Thyroid gland (tissue), 4 donors: ENCODE data around the gene GTF3C2. TPM values are rescaled to one million over a fixed set of nuclear protein-coding genes. Genes with fewer than 3 reads are reported as not detected.
A peak's percentile ranks its signal among the peaks of the same experiment; 100 is the strongest.
"Not testable (repeated sequence)": the region's sequence is repeated elsewhere in the genome, so short reads cannot be mapped to it uniquely, and the experiment has no call there.

Experiments used
- DNase-seq, 2 donors: peaks; one replicate each; pipeline ENCODE4 v3.0.0-alpha.2; 2019
- H3K27ac ChIP-seq, 3 donors: fragments of 200-600 bp; sonication (generic); 1 replicate in 2 of 3; 2 replicates in 1 of 3; pipeline ENCODE4 v1.5.1; 2016 to 2019; ENCODE audit warnings: mild to moderate bottlenecking in 1 of 3, moderate library complexity in 1 of 3
- H3K27me3 ChIP-seq: fragments of 200-600 bp; sonication (generic); one replicate; pipeline ENCODE4 v1.5.1; 2019
- H3K36me3 ChIP-seq, 2 donors: fragments of 200-600 bp; sonication (generic); one replicate each; pipeline ENCODE4 v1.5.1; 2016 to 2019
- H3K4me1 ChIP-seq, 2 donors: fragments of 200-600 bp; sonication (generic); one replicate each; pipeline ENCODE4 v1.5.1; 2017 to 2019
- H3K4me3 ChIP-seq, 3 donors: fragments of 200-600 bp; sonication (generic); replicated peaks in 1 of 3; 1 replicate in 2 of 3; 2 replicates in 1 of 3; pipeline ENCODE4 v1.5.1; 2016; ENCODE audit warnings: mild to moderate bottlenecking in 1 of 3
- H3K9me3 ChIP-seq: fragments of 200-600 bp; sonication (generic); one replicate; pipeline ENCODE4 v1.5.1; 2017
- CTCF ChIP-seq, 6 experiments: fragments of 200-600 bp in 3 of 6; fragments of 450-650 bp in 3 of 6; sonication (generic) in 3 of 6; IDR thresholded peaks; one replicate each; pipeline ENCODE4 v1.5.1; 2016 to 2019; ENCODE audit warnings: antibody characterized with exemption in 6 of 6, mild to moderate bottlenecking in 2 of 6, inconsistent platforms in 1 of 6, moderate library complexity in 1 of 6
- POLR2A ChIP-seq, 2 donors: fragments of 450-650 bp; IDR thresholded peaks; one replicate each; pipeline ENCODE4 v1.6.1; 2017; ENCODE audit warnings: antibody characterized with exemption in 2 of 2, mild to moderate bottlenecking in 2 of 2, moderate library complexity in 1 of 2
- WGBS, 2 donors: methylation state at CpG; one replicate each; pipeline ENCODE4 v1.1.5; 2017; 5-methylcytosine and 5-hydroxymethylcytosine counted together
- intact Hi-C: fragments of 100-400 bp; cut with DNase I; formaldehyde crosslinking; loops from one replicate; pipeline ENCODE4 v1.15.1; 2023
- total RNA-seq, 4 donors: library from RNA; depleted of rRNA; stranded (reverse); fragments of >200 nt; gene quantifications; one replicate each; pipeline ENCODE4 v1.2.3, GENCODE V29; 2016

Gene GTF3C2
- total RNA-seq, 4 donors from 2014 or later, result 44.7 to 86.6 (median 51.8) TPM

DNA sequence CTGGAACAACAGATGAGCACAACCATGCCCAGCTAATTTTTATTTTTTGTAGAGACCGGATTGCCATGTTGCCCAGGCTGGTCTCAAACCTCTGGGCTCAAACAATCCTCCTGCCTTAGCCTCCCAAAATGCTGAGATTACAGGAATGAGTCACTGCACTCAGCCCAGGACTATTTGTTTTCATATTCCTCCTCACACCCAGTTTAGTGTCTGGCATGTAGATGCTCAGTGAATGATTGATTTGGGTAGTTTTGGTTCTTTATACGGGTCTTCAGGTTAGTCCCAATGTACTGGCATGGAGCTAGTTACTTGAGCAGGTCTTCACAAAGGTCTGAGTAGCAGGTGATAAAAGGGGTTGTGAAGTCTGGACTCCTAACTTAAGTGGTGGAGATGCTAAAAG lies 7.4 kb upstream of the GTF3C2 start:
- WGBS, 2 donors, result 86 to 96% methylated on average over 2 of the region's 2 CpGs
- TF ChIP-seq CTCF (IDR thresholded peaks at IDR 0.05) (no peak), POLR2A (IDR thresholded peaks at IDR 0.05) (no peak)
- intact Hi-C loops, result no loop called here

DNA sequence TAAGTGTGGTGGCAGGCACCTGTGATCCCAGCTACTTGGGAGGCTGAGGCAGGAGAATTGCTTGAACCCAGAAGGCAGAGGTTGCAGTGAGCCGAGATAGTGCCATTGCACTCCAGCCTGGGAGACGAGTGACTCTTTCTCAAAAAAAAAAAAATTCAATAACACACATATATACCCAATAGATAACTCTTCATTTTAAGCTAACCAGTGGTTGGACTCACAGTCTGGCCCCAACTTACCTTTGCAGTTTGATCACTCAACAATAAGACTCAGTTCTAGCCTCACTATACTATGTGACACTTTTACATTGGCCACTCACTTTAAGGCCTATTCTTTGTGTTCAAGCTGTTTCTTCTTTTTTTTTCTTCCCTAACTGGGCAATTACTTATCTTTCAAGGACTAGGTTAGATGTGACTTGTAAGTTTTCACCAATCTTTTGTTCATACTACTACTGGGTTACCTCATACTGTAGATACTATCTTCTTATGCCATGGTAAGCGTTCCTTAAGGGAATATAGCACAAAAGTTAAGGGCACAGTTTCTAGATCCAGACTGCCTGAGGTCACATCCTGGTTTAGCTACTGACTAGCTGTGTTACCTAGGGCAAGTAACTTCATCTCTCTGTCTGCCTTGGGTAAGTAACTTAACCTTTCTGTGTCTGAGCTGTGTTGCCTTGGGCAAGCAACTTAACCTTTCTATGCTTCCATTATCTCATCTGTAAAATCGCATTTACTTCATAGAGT lies 6.3 kb upstream of the GTF3C2 start:
- H3K36me3 ChIP-seq, result peaks cover 38 to 39% of the 10 kb centered on the region in 2 donors
- no peak overlapping the region for H3K27ac ChIP-seq
- H3K4me1 ChIP-seq, result peaks cover under 1 to 1% of the 10 kb centered on the region in 2 donors
- no peaks in the 10 kb centered on the region for H3K9me3 ChIP-seq
- 92 to 96% methylated on average over 4 of the region's 4 CpGs for WGBS, 2 donors
- H3K27me3 ChIP-seq, result no peaks in the 10 kb centered on the region
- intact Hi-C loops, result no loop called here
- no peak for TF ChIP-seq CTCF (IDR thresholded peaks at IDR 0.05)
- TF ChIP-seq POLR2A (IDR thresholded peaks at IDR 0.05), result no peak
- no peak overlapping the region for H3K4me3 ChIP-seq
- DNase-seq, result no peak

More for the DNA sequence above, 7.4 kb upstream of the GTF3C2 start:
- Histone ChIP-seq H3K4me3 (no peak overlapping the region), H3K36me3 (peaks cover 39 to 45% of the 10 kb centered on the region in 2 donors), H3K9me3 (no peaks in the 10 kb centered on the region), H3K27ac (no peak overlapping the region), H3K4me1 (peaks cover 2 to 5% of the 10 kb centered on the region in 2 donors), H3K27me3 (no peaks in the 10 kb centered on the region)
- DNase-seq, result no peak

DNA sequence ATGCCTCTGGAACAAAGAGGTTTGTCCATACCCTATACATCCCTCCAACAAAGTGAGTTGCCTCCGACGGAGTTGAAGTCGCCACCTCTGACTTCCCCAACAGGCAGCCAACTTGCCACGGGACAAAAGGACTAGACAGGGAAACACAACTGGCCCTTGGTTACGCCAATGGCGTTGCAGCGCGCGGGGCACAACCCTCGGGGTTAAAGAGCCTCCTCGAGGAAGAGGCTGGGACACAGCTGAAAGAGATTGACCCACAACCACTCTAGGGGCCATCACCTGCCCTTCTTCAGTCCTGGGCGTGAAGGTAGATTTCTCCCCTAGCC lies 545 bp downstream of the GTF3C2 start:
- peak overlapping the region; percentile 33 to 99 (median 73) for H3K4me3 ChIP-seq
- TF ChIP-seq CTCF (IDR thresholded peaks at IDR 0.05) (no peak), POLR2A (IDR thresholded peaks at IDR 0.05) (no peak)
- WGBS, 2 donors, result 1% methylated on average over 9 to 12 of the region's 12 CpGs
- no peaks in the 10 kb centered on the region for H3K9me3 ChIP-seq
- H3K4me1 ChIP-seq, result peaks cover 22 to 30% of the 10 kb centered on the region in 2 donors
- no peaks in the 10 kb centered on the region for H3K27me3 ChIP-seq
- peak overlapping the region; percentile 79 to 91 (median 85) for H3K27ac ChIP-seq
- no peaks in the 10 kb centered on the region for H3K36me3 ChIP-seq
- intact Hi-C loops, result loop anchor here (2.0 to 5.0 kb wide), 2 partner anchors 15 to 34 kb away; partner anchors contain the start of genes EIF2B4, MPV17 and SNX17
- DNase-seq, result peak in 1 of 2 donors; percentile 28

- Histone ChIP-seq H3K36me3 (no peaks in the 10 kb centered on the region), H3K4me1 (peaks cover 22 to 38% of the 10 kb centered on the region in 2 donors), H3K27ac (no peak overlapping the region), H3K27me3 (no peaks in the 10 kb centered on the region), H3K4me3 (no peak overlapping the region), H3K9me3 (no peaks in the 10 kb centered on the region)
- 94% methylated on average over 7 of the region's 7 CpGs for WGBS, 2 donors
- intact Hi-C loops, result no loop called here
- TF ChIP-seq POLR2A (IDR thresholded peaks at IDR 0.05), result no peak
- TF ChIP-seq CTCF (IDR thresholded peaks at IDR 0.05), result no peak
- DNase-seq, result no peak
Observed at GRCh38 chr2:27354597-27354927, 2.0 kb downstream of the GTF3C2 start.

DNA sequence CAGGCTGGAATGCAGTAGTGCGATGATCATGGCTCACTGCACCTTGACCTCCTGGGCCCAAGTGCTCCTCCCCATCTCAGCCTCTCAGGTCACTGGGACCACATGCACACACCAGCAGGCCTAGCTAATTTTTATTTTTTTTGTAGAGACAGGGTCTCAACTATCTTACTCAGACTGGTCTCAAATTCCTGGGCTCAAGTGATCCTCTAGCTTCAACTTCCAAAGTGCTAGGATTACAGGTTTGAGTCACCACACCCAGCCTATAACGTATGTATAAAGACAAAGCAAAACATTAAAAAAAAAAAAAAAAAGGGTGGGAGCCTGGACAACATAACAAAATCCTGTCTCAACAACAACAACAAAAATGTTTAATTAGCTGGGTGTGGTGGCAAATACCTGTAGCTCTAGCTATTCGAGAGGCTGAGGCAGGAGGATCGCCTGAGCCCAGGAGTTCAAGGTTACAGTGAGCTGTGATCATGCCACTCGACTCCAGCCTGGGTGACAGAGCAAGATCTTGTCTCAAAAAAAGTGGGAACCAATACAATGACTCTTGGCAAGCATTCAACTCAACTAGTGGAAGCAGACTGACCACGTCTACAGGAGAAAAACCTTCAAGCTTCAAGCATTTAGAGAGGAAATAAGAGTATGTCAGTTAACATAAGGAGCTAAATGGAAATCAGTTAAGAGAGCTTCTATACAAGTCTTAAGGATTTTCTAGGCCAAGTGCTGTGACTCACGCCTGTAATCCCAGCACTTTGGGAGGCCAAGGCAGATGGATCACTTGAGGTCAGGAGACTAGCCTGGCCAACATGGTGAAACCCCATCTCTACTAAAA lies 2.6 kb downstream of the GTF3C2 start:
- no peak for DNase-seq
- peaks cover 22 to 38% of the 10 kb centered on the region in 2 donors for H3K4me1 ChIP-seq
- TF ChIP-seq POLR2A (IDR thresholded peaks at IDR 0.05), result no peak
- TF ChIP-seq CTCF (IDR thresholded peaks at IDR 0.05), result no peak
- no peaks in the 10 kb centered on the region for H3K27me3 ChIP-seq
- no peak overlapping the region for H3K4me3 ChIP-seq
- 72 to 73% methylated on average over 7 of the region's 7 CpGs for WGBS, 2 donors
- H3K27ac ChIP-seq, result no peak overlapping the region
- no peaks in the 10 kb centered on the region for H3K36me3 ChIP-seq
- no peaks in the 10 kb centered on the region for H3K9me3 ChIP-seq
- intact Hi-C loops, result no loop called here

DNA sequence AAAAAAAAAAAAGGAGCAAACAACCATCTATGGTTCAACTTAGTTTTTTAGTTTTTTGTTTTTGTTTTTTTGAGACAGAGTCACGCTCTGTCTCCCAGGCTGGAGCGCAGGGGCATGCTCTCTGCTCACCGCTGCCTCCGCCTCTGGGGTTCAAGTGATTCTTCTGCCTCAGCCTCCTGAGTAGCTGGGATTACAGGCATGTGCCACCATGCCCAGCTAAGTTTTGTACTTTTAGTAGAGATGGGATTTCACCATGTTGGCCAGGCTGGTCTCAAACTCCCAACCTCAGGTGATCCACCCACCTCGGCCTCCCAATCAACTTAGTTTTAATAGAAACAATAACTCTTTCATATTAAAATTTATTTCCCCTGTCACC lies 3.2 kb downstream of the GTF3C2 start:
- H3K27me3 ChIP-seq, DNase-seq, H3K27ac ChIP-seq, H3K9me3 ChIP-seq, H3K4me3 ChIP-seq, intact Hi-C loops, H3K36me3 ChIP-seq: not testable (repeated sequence)
- 95 to 100% methylated on average over 5 of the region's 5 CpGs for WGBS, 2 donors
- H3K4me1 ChIP-seq, result peaks cover 22 to 39% of the 10 kb centered on the region in 2 donors
